Left ventricle myocardium inferior (tissue), 1 donor: Measurements from ENCODE around the gene PGBD5. TPM values are rescaled to one million over a fixed set of nuclear protein-coding genes. Genes with fewer than 3 reads are reported as not detected.
"Not testable (repeated sequence)": the region's sequence is repeated elsewhere in the genome, so short reads cannot be mapped to it uniquely, and the experiment has no call there.

Experiments
- DNase-seq: peaks from one replicate; pipeline ENCODE4 v3.0.0-alpha.2; 2020
- H3K27ac ChIP-seq: fragments of 200-600 bp; replicated peaks from 2 replicates; pipeline ENCODE4 v1.8.0; 2021
- H3K27me3 ChIP-seq: fragments of 200-600 bp; 2 replicates; pipeline ENCODE4 v1.8.0; 2021; ENCODE audit warnings: low read depth
- H3K36me3 ChIP-seq: fragments of 200-600 bp; 2 replicates; pipeline ENCODE4 v1.8.0; 2021
- H3K4me1 ChIP-seq: fragments of 200-600 bp; 2 replicates; pipeline ENCODE4 v1.8.0; 2021
- H3K4me3 ChIP-seq: fragments of 200-600 bp; 2 replicates; pipeline ENCODE4 v1.8.0; 2021; ENCODE audit warnings: mild to moderate bottlenecking, moderate library complexity
- H3K9me3 ChIP-seq: fragments of 200-600 bp; replicated peaks from 2 replicates; pipeline ENCODE4 v1.8.0; 2021
- CTCF ChIP-seq: fragments of 200-600 bp; IDR thresholded peaks from 2 replicates; pipeline ENCODE4 v1.8.0; 2021; ENCODE audit warnings: antibody characterized with exemption, mild to moderate bottlenecking, borderline replicate concordance
- intact Hi-C: fragments of 100-400 bp; cut with micrococcal nuclease; formaldehyde crosslinking; loops from one replicate; pipeline ENCODE4 v1.11.0; 2022
- total RNA-seq: library from RNA; stranded (reverse); fragmentation: NEBNext Ultra II Directional; extraction: Animal tissue kit (Norgen Biotek cat#: 25700); gene quantifications from one replicate; pipeline ENCODE4 v1.2.1, GENCODE V29; 2021
- donor health status: DM: no; HTN: yes; CAD: no; lungs with severe emphysema.

PGBD5 gene
- total RNA-seq, 1 donor from 2014 or later = 10.6 TPM

- TF ChIP-seq CTCF = no peak
- intact Hi-C loops = no loop called here
- H3K4me1 ChIP-seq = peaks cover 6% of the 10 kb centered on the region
- no peaks in the 10 kb centered on the region for H3K27me3 ChIP-seq
- H3K36me3 ChIP-seq = no peaks in the 10 kb centered on the region
- H3K27ac ChIP-seq = no peak overlapping the region
- no peak overlapping the region for H3K4me3 ChIP-seq
- no peaks in the 10 kb centered on the region for H3K9me3 ChIP-seq
- no peak for DNase-seq
These were observed 17.2 kb downstream of the PGBD5 start for GRCh38 chr1:230408971-230409370.

GRCh38 chr1:230407351-230407750 lies 18.8 kb downstream of the PGBD5 start:
- no peak for TF ChIP-seq CTCF
- intact Hi-C loops = no loop called here
- H3K27me3 ChIP-seq = no peaks in the 10 kb centered on the region

GRCh38 chr1:230406727-230407126 lies 19.4 kb downstream of the PGBD5 start:
- H3K27me3 ChIP-seq, H3K4me1 ChIP-seq, H3K36me3 ChIP-seq, H3K4me3 ChIP-seq, intact Hi-C loops, H3K27ac ChIP-seq, DNase-seq, H3K9me3 ChIP-seq: not testable (repeated sequence)

More at GRCh38 chr1:230407351-230407750, 18.8 kb downstream of the PGBD5 start:
- Histone ChIP-seq H3K4me3 (no peak overlapping the region), H3K4me1 (no peaks in the 10 kb centered on the region), H3K27ac (no peak overlapping the region), H3K9me3 (no peaks in the 10 kb centered on the region), H3K36me3 (no peaks in the 10 kb centered on the region)
- DNase-seq = no peak

DNA sequence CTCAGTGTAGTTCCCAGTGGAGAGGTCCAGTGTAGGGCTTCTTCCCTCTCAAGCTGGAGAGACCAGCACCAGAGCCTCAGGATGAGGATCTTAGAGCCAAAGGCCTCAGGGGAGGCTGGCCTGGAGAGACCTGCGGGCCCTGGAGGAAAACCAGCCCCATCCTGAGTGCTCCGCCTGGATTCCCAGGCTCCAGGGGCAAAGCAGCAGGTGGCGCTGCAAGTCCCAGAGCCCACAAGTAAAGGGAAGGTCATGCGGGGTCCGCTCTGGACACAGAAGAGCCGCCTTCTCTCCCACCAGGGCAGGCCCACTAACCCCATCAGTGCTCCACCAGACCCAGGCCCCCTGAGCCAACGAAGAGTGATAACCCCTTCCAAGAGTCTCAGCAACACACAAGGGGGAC lies 22.7 kb downstream of the PGBD5 start:
- intact Hi-C loops = no loop called here
- Histone ChIP-seq H3K9me3 (no peaks in the 10 kb centered on the region), H3K4me1 (no peaks in the 10 kb centered on the region), H3K27ac (no peak overlapping the region), H3K4me3 (no peak overlapping the region), H3K27me3 (no peaks in the 10 kb centered on the region), H3K36me3 (no peaks in the 10 kb centered on the region)
- DNase-seq = no peak
- TF ChIP-seq CTCF = no peak

GRCh38 chr1:230401763-230402294 lies 24.3 kb downstream of the PGBD5 start:
- H3K27me3 ChIP-seq = no peaks in the 10 kb centered on the region
- intact Hi-C loops = no loop called here
- no peaks in the 10 kb centered on the region for H3K9me3 ChIP-seq
- DNase-seq = no peak
- H3K27ac ChIP-seq = no peak overlapping the region
- no peak overlapping the region for H3K4me3 ChIP-seq
- H3K36me3 ChIP-seq = no peaks in the 10 kb centered on the region
- no peaks in the 10 kb centered on the region for H3K4me1 ChIP-seq
- no peak for TF ChIP-seq CTCF

GRCh38 chr1:230401101-230401500 lies 25.0 kb downstream of the PGBD5 start:
- intact Hi-C loops = no loop called here

More at GRCh38 chr1:230401101-230401500, 25.0 kb downstream of the PGBD5 start:
- Histone ChIP-seq H3K36me3 (no peaks in the 10 kb centered on the region), H3K4me3 (no peak overlapping the region), H3K27ac (no peak overlapping the region), H3K4me1 (no peaks in the 10 kb centered on the region), H3K9me3 (no peaks in the 10 kb centered on the region), H3K27me3 (no peaks in the 10 kb centered on the region)
- TF ChIP-seq CTCF = no peak
- no peak for DNase-seq
